ENCODE data around the gene UCN2. TPM values are rescaled to one million over a fixed set of nuclear protein-coding genes. Genes with fewer than 3 reads are reported as not detected.

The UCN2 gene
- total and polyA plus RNA-seq, 2 donors (not counting 3 experiments of a cell fraction or from before 2014, with no cell fraction given): 0.11 TPM; not detected in 1

GRCh38 chr3:48555949-48556795 is 7.4 kb downstream of the UCN2 start:
- no peaks in the 10 kb centered on the region for H3K27me3 ChIP-seq (ENCODE audit: control insufficient read depth in 2 of 2, insufficient read depth in 2 of 2, low read length in 2 of 2)
- no peaks in the 10 kb centered on the region for H3K9me3 ChIP-seq (replicated peaks; ENCODE audit: control insufficient read depth, insufficient read depth, low read length)
- FAIRE-seq (no peak), DNase-seq (ENCODE audit: low read depth, low spot score) (no peak)
- H3K4me2 ChIP-seq (ENCODE audit: insufficient read depth, low read length): peak overlapping the region; percentile 35
- H3K9me1 ChIP-seq (replicated peaks; ENCODE audit: control insufficient read depth, extremely low read depth, insufficient read depth, low read length): no peaks in the 10 kb centered on the region
- dilution Hi-C loops (cut with MboI; ENCODE audit: extremely low pct_ligation_motif_present, low sequenced_read_pairs) (no loop called here), intact Hi-C loops (cut with micrococcal nuclease) (loop anchor here (2.0 kb wide), 2 partner anchors 51 to 53 kb away; partner anchors contain the start of genes SHISA5 and UQCRC1)
- H2AFZ ChIP-seq (ENCODE audit: low read depth, low read length): peak overlapping the region; percentile 88
- peaks cover 12% of the 10 kb centered on the region for H3K4me1 ChIP-seq (ENCODE audit: control insufficient read depth, extremely low read depth, insufficient read depth, low read length)
- peak overlapping the region; percentile 34 to 63 (median 40) for H3K4me3 ChIP-seq (replicated peaks in 1 of 3; ENCODE audit: insufficient read depth in 1 of 3, low read depth in 1 of 3, low read length in 3 of 3)
- no TSS peak for BruUV-seq (replicated peaks)
- ChIA-PET CTCF (interaction anchor here (0.8 to 6.8 kb wide), 9 partner anchors 7 to 156 kb away, joined by 3 to 38 read pairs (median 5); partner anchors contain the start of gene SLC26A6), POLR2A (interaction anchor here (0.9 kb wide), 1 partner anchor 107 kb away, joined by 3 read pairs; no protein-coding TSS in a partner anchor)
- no peak overlapping the region for H3K27ac ChIP-seq (ENCODE audit: insufficient read depth, low read depth, low read length)
- H3K9ac ChIP-seq (replicated peaks; ENCODE audit: extremely low read depth, insufficient read depth, low read length): no peak overlapping the region
- H4K20me1 ChIP-seq (replicated peaks; ENCODE audit: control insufficient read depth, extremely low read depth, insufficient read depth, low read length): no peaks in the 10 kb centered on the region
- TF ChIP-seq MAX (IDR thresholded peaks at IDR 0.05; ENCODE audit: insufficient read depth, insufficient read length) (no peak), POLR2A (IDR thresholded peaks at IDR 0.05; ENCODE audit: low read depth, low read length) (peak; percentile 24), CTCF (IDR thresholded peaks at IDR 0.05; ENCODE audit: extremely low read depth in 1 of 2, insufficient read depth in 1 of 2, low read depth in 1 of 2, low read length in 2 of 2) (no peak), POLR2AphosphoS5 (IDR thresholded peaks at IDR 0.05; ENCODE audit: insufficient read depth, low read depth, low read length) (no peak)
- no peaks in the 10 kb centered on the region for H3K36me3 ChIP-seq (ENCODE audit: control insufficient read depth in 2 of 2, extremely low read depth in 1 of 2, insufficient read depth in 2 of 2, low read length in 2 of 2)
- H3K79me2 ChIP-seq (ENCODE audit: control insufficient read depth, insufficient read depth, low read length): no peaks in the 10 kb centered on the region
